Left lung (tissue), 10 donors: ENCODE results near the gene FMNL3. TPM values are rescaled to one million over a fixed set of nuclear protein-coding genes. Genes with fewer than 3 reads are reported as not detected.
A peak's percentile ranks its signal among the peaks of the same experiment; 100 is the strongest.

Experiments
- ATAC-seq: fragments of 200-7000 bp; cut with Tn5 transposase; one replicate; pipeline ENCODE4 v1.9.1; 2020; ENCODE audit warnings: moderate library complexity
- DNase-seq, 4 donors: peaks; one replicate each; pipeline ENCODE4 v3.0.0-alpha.2; 2013 to 2020
- H3K27ac ChIP-seq, 2 donors: fragments of 200-600 bp; sonication (generic) in 1 of 2; one replicate each; pipeline versions ENCODE4 v1.5.0 to v1.8.0; 2020 to 2021
- H3K27me3 ChIP-seq, 2 donors: fragments of 200-600 bp; sonication (generic) in 1 of 2; one replicate each; pipeline versions ENCODE4 v1.5.0 to v1.8.0; 2020 to 2021
- H3K36me3 ChIP-seq, 2 donors: fragments of 200-600 bp; sonication (generic) in 1 of 2; one replicate each; pipeline versions ENCODE4 v1.5.0 to v1.8.0; 2020 to 2021
- H3K4me1 ChIP-seq, 2 donors: fragments of 200-600 bp; one replicate each; pipeline ENCODE4 v1.8.0; 2021
- H3K4me3 ChIP-seq, 2 donors: fragments of 200-600 bp; sonication (generic) in 1 of 2; one replicate each; pipeline versions ENCODE4 v1.5.0 to v1.8.0; 2020 to 2021; ENCODE audit warnings: mild to moderate bottlenecking in 1 of 2
- H3K9me3 ChIP-seq, 2 donors: fragments of 200-600 bp; sonication (generic) in 1 of 2; one replicate each; pipeline versions ENCODE4 v1.5.0 to v1.8.0; 2020 to 2021
- CTCF ChIP-seq, 2 donors: fragments of 200-600 bp; sonication (generic) in 1 of 2; IDR thresholded peaks; one replicate each; pipeline versions ENCODE4 v1.5.0 to v1.8.0; 2021; ENCODE audit warnings: antibody characterized with exemption in 2 of 2
- intact Hi-C, 2 donors: fragments of 100-400 bp; cut with DNase I; formaldehyde crosslinking; loops; one replicate each; pipeline versions ENCODE4 v1.11.2 to v1.14.2; 2022
- polyA plus RNA-seq, 6 donors: library from polyadenylated mRNA; unstranded; fragments of 120-200 nt; gene quantifications; one replicate each; pipeline ENCODE4 v1.2.1, GENCODE V29; 2013; ENCODE audit not compliant: insufficient read length in 6 of 6
- total RNA-seq, 2 donors: library from RNA; stranded (reverse); fragmentation: NEBNext Ultra II Directional; extraction: Animal tissue kit (Norgen Biotek cat#: 25700); gene quantifications; one replicate each; pipeline ENCODE4 v1.2.1, GENCODE V29; 2021
- donor health status: DM: no; HTN: yes; CAD: no.
- donor health status: DM: no; HTN: no; CAD: no.

Gene FMNL3
- total and polyA plus RNA-seq, 8 donors = 30.0 to 61.7 (median 57.5) TPM

- TF ChIP-seq CTCF (IDR thresholded peaks at IDR 0.05) = no peak
- no peaks in the 10 kb centered on the region for H3K36me3 ChIP-seq
- peaks cover 11 to 28% of the 10 kb centered on the region in 2 donors for H3K4me1 ChIP-seq
- no peak overlapping the region for H3K4me3 ChIP-seq
- peaks cover 0 to 15% of the 10 kb centered on the region in 2 donors for H3K27me3 ChIP-seq
- H3K9me3 ChIP-seq = no peaks in the 10 kb centered on the region
- intact Hi-C loops = no loop called here
- no peak for DNase-seq
- H3K27ac ChIP-seq = no peak overlapping the region
- ATAC-seq = no peak
Measured at GRCh38 chr12:49626169-49626835, 80.9 kb downstream of the FMNL3 start.

- Histone ChIP-seq H3K36me3 (no peaks in the 10 kb centered on the region), H3K4me1 (peaks cover 11 to 28% of the 10 kb centered on the region in 2 donors), H3K27ac (no peak overlapping the region), H3K9me3 (no peaks in the 10 kb centered on the region), H3K4me3 (no peak overlapping the region), H3K27me3 (peaks cover 0 to 20% of the 10 kb centered on the region in 2 donors)
- ATAC-seq = no peak
- DNase-seq = no peak
- intact Hi-C loops = no loop called here
- TF ChIP-seq CTCF (IDR thresholded peaks at IDR 0.05) = no peak
Measured at GRCh38 chr12:49624921-49625577, 82.2 kb downstream of the FMNL3 start.

GRCh38 chr12:49623142-49623904 lies 83.9 kb downstream of the FMNL3 start, which contains the start of gene PRPF40B:
TSS of gene PRPF40B (plus strand) at chr12:49623561. CDS start at chr12:49623591, 30 bp downstream.
- Histone ChIP-seq H3K4me3 (peak within 1 kb of the TSS; percentile 46 to 56), H3K36me3 (no peaks in the 10 kb centered on the region), H3K27ac (peak within 1 kb of the TSS; percentile 67 to 77), H3K27me3 (peaks cover 0 to 23% of the 10 kb centered on the region in 2 donors), H3K9me3 (no peaks in the 10 kb centered on the region), H3K4me1 (peaks cover 11 to 28% of the 10 kb centered on the region in 2 donors)
- intact Hi-C loops = no loop called here
- TF ChIP-seq CTCF (IDR thresholded peaks at IDR 0.05) = peak in 1 of 2 donors; percentile 26
- ATAC-seq = peak; percentile 93
- peak; percentile 76 to 97 (median 89) for DNase-seq

GRCh38 chr12:49622501-49623141 lies 84.6 kb downstream of the FMNL3 start:
- no peak for TF ChIP-seq CTCF (IDR thresholded peaks at IDR 0.05)
- Histone ChIP-seq H3K27ac (peak overlapping the region; percentile 67 to 77), H3K4me1 (peaks cover 11 to 28% of the 10 kb centered on the region in 2 donors), H3K27me3 (peaks cover 0 to 28% of the 10 kb centered on the region in 2 donors), H3K9me3 (no peaks in the 10 kb centered on the region), H3K36me3 (no peaks in the 10 kb centered on the region), H3K4me3 (peak overlapping the region; percentile 46 to 56)
- intact Hi-C loops = no loop called here
- ATAC-seq (peak; percentile 53), DNase-seq (no peak)
